ENCODE measurements around the gene BRIP1. TPM values are rescaled to one million over a fixed set of nuclear protein-coding genes. Genes with fewer than 3 reads are reported as not detected.

Gene BRIP1
- total RNA-seq, 1 experiment from 2014 or later: 13.8 TPM

DNA sequence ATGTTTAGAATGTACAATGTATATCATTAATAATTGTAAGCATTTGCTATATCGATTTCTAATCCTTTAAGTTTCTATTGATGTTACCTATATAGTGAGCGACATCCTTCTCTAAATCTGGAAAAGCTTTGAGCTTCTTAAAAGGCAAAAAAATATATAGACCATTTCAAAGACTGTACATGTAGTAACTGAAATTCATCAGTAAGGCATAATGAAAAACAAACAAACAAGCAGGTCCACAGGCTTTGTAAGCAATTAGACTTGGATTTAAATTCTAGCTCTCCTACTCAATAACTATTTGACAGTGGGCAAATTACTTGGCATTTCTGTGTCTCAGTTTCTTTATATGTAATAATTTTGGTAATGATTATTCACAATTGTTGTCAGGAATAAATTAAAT lies 220.6 kb downstream of the BRIP1 start:
- no peaks in the 10 kb centered on the region for H3K27me3 Mint-ChIP-seq (ENCODE audit: low read depth)
- no peak overlapping the region for H3K4me3 Mint-ChIP-seq
- no peaks in the 10 kb centered on the region for H3K36me3 Mint-ChIP-seq
- POLR2A ChIA-PET: no interaction called here
- DNase-seq (ENCODE audit: low spot score) (no peak), ATAC-seq (no peak)
- no peak for TF ChIP-seq NR3C1 (CRISPR knock-in tag; conservative IDR thresholded peaks at IDR 0.05; ENCODE audit: low read depth)
- no peak for TF ChIP-seq ELF4 (CRISPR knock-in tag; IDR thresholded peaks at IDR 0.05; ENCODE audit: low read depth)
- TF ChIP-seq CREM (CRISPR knock-in tag; IDR thresholded peaks at IDR 0.05): no peak
- TF ChIP-seq TP53 (CRISPR knock-in tag; IDR thresholded peaks at IDR 0.05): no peak
- TF ChIP-seq TEAD1 (CRISPR knock-in tag; IDR thresholded peaks at IDR 0.05): no peak
- TF ChIP-seq, protein P1, sequence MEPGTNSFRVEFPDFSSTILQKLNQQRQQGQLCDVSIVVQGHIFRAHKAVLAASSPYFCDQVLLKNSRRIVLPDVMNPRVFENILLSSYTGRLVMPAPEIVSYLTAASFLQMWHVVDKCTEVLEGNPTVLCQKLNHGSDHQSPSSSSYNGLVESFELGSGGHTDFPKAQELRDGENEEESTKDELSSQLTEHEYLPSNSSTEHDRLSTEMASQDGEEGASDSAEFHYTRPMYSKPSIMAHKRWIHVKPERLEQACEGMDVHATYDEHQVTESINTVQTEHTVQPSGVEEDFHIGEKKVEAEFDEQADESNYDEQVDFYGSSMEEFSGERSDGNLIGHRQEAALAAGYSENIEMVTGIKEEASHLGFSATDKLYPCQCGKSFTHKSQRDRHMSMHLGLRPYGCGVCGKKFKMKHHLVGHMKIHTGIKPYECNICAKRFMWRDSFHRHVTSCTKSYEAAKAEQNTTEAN (CRISPR knock-in tag; IDR thresholded peaks at IDR 0.05): no peak
- H3K27ac Mint-ChIP-seq: no peak overlapping the region
- H3K9me3 Mint-ChIP-seq: no peaks in the 10 kb centered on the region
- CTCF ChIA-PET: interaction anchor here (1.7 kb wide), 1 partner anchor 467 kb away, joined by 6 read pairs; no protein-coding TSS in a partner anchor
- H3K4me1 Mint-ChIP-seq: peaks cover 9% of the 10 kb centered on the region

DNA sequence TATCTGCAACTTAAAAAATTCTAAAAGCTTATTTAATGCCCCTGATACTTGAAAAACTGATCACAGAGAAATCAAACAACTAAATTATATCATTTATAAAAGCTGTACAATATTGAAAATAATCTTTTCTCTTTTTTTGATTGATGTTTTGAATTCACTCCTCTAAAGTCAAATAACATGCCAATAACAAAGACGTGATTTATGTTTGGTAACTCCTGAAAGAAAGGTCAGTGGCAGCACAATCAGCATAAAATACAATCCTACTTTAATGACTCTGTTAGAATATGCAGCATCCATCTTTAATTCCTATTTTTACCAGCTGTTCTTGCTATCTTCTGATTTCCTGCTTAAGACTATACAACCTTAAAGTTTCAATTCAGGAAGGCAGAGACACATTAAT lies 221.6 kb downstream of the BRIP1 start:
- no peak overlapping the region for H3K4me3 Mint-ChIP-seq
- H3K9me3 Mint-ChIP-seq: no peaks in the 10 kb centered on the region
- no peak for TF ChIP-seq JAZF1 (CRISPR knock-in tag; IDR thresholded peaks at IDR 0.05)
- TF ChIP-seq, protein P2, sequence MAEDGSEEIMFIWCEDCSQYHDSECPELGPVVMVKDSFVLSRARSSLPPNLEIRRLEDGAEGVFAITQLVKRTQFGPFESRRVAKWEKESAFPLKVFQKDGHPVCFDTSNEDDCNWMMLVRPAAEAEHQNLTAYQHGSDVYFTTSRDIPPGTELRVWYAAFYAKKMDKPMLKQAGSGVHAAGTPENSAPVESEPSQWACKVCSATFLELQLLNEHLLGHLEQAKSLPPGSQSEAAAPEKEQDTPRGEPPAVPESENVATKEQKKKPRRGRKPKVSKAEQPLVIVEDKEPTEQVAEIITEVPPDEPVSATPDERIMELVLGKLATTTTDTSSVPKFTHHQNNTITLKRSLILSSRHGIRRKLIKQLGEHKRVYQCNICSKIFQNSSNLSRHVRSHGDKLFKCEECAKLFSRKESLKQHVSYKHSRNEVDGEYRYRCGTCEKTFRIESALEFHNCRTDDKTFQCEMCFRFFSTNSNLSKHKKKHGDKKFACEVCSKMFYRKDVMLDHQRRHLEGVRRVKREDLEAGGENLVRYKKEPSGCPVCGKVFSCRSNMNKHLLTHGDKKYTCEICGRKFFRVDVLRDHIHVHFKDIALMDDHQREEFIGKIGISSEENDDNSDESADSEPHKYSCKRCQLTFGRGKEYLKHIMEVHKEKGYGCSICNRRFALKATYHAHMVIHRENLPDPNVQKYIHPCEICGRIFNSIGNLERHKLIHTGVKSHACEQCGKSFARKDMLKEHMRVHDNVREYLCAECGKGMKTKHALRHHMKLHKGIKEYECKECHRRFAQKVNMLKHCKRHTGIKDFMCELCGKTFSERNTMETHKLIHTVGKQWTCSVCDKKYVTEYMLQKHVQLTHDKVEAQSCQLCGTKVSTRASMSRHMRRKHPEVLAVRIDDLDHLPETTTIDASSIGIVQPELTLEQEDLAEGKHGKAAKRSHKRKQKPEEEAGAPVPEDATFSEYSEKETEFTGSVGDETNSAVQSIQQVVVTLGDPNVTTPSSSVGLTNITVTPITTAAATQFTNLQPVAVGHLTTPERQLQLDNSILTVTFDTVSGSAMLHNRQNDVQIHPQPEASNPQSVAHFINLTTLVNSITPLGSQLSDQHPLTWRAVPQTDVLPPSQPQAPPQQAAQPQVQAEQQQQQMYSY (CRISPR knock-in tag; IDR thresholded peaks at IDR 0.05): no peak
- TF ChIP-seq KAT7 (CRISPR knock-in tag; IDR thresholded peaks at IDR 0.05; ENCODE audit: borderline replicate concordance): no peak
- no peak for TF ChIP-seq ETV6 (CRISPR knock-in tag; IDR thresholded peaks at IDR 0.05)
- TF ChIP-seq, protein P3, sequence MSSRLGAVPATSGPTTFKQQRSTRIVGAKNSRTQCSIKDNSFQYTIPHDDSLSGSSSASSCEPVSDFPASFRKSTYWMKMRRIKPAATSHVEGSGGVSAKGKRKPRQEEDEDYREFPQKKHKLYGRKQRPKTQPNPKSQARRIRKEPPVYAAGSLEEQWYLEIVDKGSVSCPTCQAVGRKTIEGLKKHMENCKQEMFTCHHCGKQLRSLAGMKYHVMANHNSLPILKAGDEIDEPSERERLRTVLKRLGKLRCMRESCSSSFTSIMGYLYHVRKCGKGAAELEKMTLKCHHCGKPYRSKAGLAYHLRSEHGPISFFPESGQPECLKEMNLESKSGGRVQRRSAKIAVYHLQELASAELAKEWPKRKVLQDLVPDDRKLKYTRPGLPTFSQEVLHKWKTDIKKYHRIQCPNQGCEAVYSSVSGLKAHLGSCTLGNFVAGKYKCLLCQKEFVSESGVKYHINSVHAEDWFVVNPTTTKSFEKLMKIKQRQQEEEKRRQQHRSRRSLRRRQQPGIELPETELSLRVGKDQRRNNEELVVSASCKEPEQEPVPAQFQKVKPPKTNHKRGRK (CRISPR knock-in tag; IDR thresholded peaks at IDR 0.05; ENCODE audit: borderline replicate concordance): no peak
- no peak for TF ChIP-seq MLX (CRISPR knock-in tag; IDR thresholded peaks at IDR 0.05)
- TF ChIP-seq ARID4B (CRISPR knock-in tag; IDR thresholded peaks at IDR 0.05; ENCODE audit: borderline replicate concordance): no peak
- TF ChIP-seq ZNF416 (CRISPR knock-in tag; IDR thresholded peaks at IDR 0.05): no peak
- no peak for TF ChIP-seq NFATC4 (CRISPR knock-in tag; IDR thresholded peaks at IDR 0.05)
- H3K27ac Mint-ChIP-seq: no peak overlapping the region
- CTCF ChIA-PET: no interaction called here
- no peak for ATAC-seq
- H3K4me1 Mint-ChIP-seq: peaks cover 9% of the 10 kb centered on the region
- POLR2A ChIA-PET: no interaction called here
- no peak for DNase-seq (ENCODE audit: low spot score)
- no peaks in the 10 kb centered on the region for H3K27me3 Mint-ChIP-seq (ENCODE audit: low read depth)
- H3K36me3 Mint-ChIP-seq: no peaks in the 10 kb centered on the region
